AG10803 (cell line): ENCODE measurements around the gene TP63.

Experiments
- DNase-seq: peaks from one replicate; pipeline ENCODE4 v3.0.0; 2010; ENCODE audit warnings: low read depth
- H3K4me3 ChIP-seq: 2 replicates; pipeline ENCODE4 v1.5.1; 2011; ENCODE audit warnings: mild to moderate bottlenecking, low read length, control low read depth
- TF ChIP-seq, protein P1 (sequence below): conservative IDR thresholded peaks from 2 replicates; pipeline ENCODE4 v1.5.1; 2011; ENCODE audit warnings: mild to moderate bottlenecking, low read length, control low read depth, inconsistent platforms

TP63 gene

DNA sequence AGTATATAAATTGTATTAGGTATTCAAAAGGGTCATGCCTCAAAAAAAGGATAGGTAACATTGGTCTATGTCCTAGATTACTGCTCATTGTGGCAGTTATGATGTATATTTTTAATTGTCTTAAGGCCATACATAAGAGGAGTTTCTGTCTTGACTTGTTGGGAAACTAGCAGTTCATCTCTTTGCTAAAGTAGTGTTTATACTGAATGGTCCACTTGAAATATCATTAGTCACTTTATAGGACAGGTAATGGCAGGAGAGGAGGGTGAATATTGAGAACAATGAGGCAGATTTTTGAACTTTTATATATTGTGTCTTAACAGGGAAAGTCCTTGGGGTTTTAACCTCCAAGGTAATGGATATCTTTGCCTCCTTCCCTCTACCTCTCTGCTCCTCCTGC, 58.4 kb downstream of the TP63 start:
- H3K4me3 ChIP-seq, result no peak overlapping the region
- TF ChIP-seq, protein P1, sequence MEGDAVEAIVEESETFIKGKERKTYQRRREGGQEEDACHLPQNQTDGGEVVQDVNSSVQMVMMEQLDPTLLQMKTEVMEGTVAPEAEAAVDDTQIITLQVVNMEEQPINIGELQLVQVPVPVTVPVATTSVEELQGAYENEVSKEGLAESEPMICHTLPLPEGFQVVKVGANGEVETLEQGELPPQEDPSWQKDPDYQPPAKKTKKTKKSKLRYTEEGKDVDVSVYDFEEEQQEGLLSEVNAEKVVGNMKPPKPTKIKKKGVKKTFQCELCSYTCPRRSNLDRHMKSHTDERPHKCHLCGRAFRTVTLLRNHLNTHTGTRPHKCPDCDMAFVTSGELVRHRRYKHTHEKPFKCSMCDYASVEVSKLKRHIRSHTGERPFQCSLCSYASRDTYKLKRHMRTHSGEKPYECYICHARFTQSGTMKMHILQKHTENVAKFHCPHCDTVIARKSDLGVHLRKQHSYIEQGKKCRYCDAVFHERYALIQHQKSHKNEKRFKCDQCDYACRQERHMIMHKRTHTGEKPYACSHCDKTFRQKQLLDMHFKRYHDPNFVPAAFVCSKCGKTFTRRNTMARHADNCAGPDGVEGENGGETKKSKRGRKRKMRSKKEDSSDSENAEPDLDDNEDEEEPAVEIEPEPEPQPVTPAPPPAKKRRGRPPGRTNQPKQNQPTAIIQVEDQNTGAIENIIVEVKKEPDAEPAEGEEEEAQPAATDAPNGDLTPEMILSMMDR, result no peak
- no peak for DNase-seq

- H3K4me3 ChIP-seq, result no peak overlapping the region
- no peak for DNase-seq
- TF ChIP-seq, protein P1, result no peak
Measured at GRCh38 chr3:189690237-189690636, 59.0 kb downstream of the TP63 start.

- no peak for DNase-seq
- TF ChIP-seq, protein P1, result no peak
- H3K4me3 ChIP-seq, result no peak overlapping the region
Measured at GRCh38 chr3:189690672-189691071, 59.5 kb downstream of the TP63 start.

GRCh38 chr3:189695400-189695799, 64.2 kb downstream of the TP63 start:
- TF ChIP-seq, protein P1, result no peak
- no peak for DNase-seq
- H3K4me3 ChIP-seq, result no peak overlapping the region

GRCh38 chr3:189698811-189699210, 67.6 kb downstream of the TP63 start:
- H3K4me3 ChIP-seq, result no peak overlapping the region
- TF ChIP-seq, protein P1, result no peak
- DNase-seq, result no peak

DNA sequence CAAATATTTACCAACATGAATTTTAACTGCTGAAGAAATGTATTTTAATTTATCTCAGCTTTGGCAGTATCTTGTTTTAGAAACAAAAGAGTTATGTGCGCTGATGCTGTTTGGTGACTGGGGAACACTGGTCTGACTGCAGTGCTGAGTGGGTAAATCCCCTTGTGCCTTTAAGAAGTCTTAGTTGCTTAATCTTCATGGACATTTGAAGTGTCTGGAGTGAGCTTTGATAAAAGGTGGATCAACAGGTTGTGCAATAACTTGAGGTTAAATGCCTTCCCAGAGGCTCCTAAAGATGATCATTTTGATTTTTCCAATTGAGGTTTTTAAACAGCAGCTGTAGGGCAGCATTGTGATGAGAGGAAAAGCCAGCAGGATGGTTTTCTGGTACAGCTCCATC, 68.7 kb downstream of the TP63 start:
- no peak overlapping the region for H3K4me3 ChIP-seq
- no peak for DNase-seq
- TF ChIP-seq, protein P1, result no peak

DNA sequence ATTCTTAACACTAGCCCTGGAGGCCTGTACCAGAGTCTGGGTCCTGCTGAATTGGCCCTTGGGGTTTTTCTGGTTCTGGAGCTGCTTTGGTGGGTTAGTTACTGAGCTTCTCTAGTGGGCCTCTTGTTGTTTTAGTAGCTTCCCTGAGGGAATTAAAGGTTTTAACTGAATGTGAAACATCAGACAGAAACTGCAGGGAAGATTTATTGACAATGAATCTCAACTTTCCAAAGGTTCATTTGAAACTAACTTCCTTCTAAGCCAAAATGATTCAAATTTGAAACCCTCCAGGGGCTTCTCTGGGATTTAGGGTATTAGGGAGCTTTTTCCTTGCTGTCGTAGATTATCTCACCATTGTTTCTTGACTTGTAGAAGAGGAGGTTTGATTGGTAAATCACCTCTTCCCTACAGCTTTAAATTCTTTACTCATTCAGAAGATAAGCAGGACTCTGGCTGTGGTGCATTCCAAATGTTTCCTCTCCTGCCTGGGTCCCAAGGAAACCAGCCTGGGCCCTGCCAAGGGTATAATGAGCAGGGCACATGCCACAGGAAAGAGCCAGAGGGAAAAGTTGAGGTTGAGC, 71.0 kb downstream of the TP63 start:
- TF ChIP-seq, protein P1, result no peak
- H3K4me3 ChIP-seq, result no peak overlapping the region
- DNase-seq, result no peak
